Eye (tissue), 1 donor: ENCODE data around the gene DEFB108B.
A peak's percentile ranks its signal among the peaks of the same experiment; 100 is the strongest.
"Not testable (repeated sequence)": the region's sequence is repeated elsewhere in the genome, so short reads cannot be mapped to it uniquely, and the experiment has no call there.

Source experiments
- DNase-seq: peaks from one replicate; pipeline ENCODE4 v3.0.0-alpha.2; 2015

DEFB108B gene

DNA sequence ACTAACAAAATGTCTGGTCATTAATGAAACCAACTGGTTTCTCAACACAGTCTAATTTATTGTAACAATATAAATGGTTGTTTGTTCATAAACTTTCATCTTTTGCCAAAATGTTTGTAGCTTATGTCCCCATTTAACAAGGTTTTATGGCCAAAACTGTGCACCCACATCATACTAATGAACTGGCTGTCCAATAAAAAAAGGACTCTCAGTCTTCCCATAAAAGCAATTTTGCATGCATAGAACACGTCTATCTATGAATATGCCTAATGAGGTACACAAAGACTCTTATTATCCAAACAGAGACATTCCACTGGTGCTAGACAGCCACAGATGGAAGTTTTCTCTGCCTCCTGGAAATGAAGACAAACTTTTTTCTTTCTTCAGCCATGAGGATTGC is at the start of gene DEFB108B:
Gene DEFB108B (plus strand): TSS at position 390 of the 400 bp plus-strand sequence. CDS start 0 bp downstream, at position 390.
- DNase-seq: not testable (repeated sequence)

DNA sequence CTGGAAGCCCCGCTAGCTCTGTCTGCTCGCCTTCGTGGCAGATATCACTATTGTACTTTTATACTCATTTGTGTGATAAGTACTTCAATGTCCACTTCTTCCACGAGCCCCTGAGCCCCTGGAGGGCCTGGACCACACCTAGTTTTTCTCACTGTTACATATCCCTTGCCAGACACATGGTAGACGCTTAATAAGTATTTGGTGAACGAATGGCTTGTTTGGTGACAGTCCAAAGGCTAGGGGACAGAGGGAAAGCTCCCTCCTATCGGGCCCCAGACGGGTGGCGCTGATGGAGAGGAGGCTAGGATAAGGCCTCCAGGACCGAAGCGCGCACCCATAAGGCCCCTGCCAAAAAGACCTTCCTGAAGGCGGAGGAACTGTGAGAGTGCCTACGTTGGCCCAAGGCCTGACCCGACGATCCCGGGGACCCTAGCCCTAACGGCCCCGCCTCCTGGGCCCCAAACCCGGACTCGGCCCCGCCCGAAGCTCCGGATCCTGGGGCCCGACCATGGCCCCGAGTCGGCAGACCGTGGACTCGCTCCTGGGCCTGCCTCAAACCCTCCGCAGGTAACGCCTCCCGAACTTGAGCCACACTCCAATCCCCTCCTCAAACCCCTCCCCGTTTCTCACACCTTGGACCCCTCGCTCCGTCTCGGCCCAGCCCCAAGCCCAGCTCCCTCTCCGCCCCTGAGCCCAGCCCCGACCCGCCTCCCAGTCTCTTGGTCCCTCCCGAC is 46.7 kb upstream of the DEFB108B start:
- DNase-seq: peak; percentile 93

GRCh38 chr11:71786848-71787097 is 46.2 kb upstream of the DEFB108B start:
- peak; percentile 99 for DNase-seq

DNA sequence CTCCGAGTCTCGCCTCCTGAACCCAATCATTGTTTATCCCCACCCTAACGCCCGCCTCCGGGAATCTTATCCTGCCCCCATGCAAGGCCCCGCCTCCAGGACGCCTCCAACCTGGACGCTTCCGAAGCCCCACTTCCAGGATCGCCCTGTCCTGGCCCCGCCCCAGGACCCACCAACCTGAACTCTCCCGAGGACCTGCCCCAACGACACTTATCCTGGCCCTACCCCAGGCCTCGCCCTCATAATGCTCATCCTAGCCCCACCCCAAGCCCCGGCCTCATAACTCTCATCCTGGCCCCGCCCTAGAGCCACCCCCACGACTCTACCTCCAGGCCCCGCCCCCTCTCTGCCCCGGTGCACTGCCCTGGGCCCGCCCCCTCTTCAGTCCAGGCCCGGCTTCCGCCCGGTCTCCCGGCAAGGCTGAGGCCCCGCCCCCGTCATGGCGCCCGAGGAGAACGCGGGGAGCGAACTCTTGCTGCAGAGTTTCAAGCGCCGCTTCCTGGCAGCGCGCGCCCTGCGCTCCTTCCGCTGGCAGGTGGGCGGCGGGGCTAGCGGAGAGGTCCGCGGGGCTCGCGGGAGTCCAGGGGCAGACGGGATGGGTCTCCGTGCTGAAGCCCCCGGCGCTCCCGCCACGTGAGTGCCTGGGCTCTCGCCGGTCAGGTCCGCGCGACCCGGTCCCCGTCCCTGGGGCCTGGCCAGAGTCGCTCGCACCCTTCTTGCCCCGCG is 45.7 kb upstream of the DEFB108B start:
- DNase-seq: peak; percentile 96

- peak; percentile 47 for DNase-seq
These were observed 45.1 kb upstream of the DEFB108B start for GRCh38 chr11:71787824-71788454.

DNA sequence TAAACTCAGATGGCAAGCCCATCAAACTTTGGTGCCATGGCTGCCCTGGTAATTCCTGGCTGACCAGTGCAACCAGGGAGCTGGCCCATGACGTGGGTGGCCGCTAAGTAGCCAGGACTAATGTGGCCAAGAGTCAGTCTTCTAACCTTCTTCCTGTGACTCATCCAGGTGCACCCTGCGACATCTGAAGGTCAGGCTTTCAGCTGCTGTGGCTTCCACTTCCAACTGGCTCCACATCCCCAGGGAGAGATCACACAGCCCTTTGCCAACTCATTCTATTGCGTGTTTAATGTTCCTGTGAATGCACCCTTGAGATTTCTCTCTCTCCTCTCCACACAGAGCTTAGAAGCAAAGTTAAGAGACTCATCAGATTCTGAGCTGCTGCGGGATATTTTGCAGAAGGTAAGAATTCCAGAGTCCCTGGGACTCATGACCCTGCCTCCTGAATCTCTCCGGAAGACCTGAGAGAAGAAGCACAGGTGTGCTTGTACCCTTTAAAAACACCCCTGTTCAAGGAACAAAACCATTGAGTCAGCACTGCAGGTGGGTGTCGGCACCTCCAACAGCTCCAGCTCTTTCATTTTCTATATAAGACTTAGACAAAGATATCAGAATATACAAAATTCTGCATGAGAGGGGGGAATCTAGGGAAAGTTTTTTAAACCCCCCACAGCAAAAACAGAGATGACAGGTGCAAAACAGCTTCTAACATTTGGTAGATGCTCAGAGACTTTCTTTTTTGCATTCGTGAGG is 43.4 kb upstream of the DEFB108B start:
- DNase-seq: not testable (repeated sequence)

DNA sequence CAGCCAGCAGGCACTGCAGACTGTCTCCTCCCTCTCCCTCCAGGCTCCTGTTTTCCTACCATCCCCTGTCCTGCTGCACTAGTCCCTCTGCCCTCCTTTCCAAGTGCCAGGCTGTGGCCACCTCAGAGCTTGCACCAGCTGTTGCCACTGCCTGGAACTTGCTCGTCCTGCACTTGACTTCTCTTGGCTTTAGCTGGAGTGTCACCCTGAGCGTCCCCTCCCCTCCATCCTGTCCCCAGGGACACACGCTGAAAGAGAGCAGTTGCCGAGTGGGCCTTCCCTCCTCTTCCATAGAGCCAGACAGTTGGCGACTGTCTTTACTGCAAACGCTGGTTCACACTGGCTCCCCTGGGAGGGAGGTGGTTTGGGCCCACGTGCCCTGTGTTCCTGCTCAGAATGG is 41.9 kb upstream of the DEFB108B start:
- DNase-seq: not testable (repeated sequence)

GRCh38 chr11:71792621-71793235 is 40.3 kb upstream of the DEFB108B start:
- peak; percentile 17 for DNase-seq

DNA sequence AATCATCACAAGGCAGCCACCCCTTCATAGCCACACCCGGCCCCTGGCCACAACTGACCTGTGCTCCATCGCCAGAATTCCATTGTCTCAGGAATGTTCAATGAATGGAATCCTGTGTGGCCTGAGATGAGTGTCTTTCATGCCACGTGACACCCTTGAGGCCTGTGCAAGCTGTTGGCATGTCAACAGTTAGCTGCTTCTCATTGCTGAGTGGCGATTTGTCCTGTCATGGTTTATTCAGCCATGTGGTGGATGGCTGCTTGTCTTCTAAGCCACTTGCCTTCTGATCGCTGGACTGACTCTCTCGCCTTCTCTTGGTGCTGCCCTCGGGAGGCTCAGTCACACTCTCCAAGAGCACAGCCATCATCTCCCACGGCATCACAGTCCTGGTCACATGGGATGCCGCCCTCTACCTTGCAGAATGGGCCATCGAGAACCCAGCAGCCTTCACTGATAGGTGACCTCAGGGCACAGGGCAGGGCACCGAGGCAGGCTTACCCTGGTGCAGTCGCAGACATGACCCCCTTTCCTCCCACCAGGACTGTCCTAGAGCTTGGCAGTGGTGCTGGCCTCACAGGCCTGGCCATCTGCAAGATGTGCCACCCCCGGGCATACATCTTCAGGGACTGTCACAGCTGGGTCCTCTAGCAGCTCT is 38.5 kb upstream of the DEFB108B start:
- not testable (repeated sequence) for DNase-seq

- DNase-seq: not testable (repeated sequence)
These were observed 37.8 kb upstream of the DEFB108B start for GRCh38 chr11:71795236-71795635.

DNA sequence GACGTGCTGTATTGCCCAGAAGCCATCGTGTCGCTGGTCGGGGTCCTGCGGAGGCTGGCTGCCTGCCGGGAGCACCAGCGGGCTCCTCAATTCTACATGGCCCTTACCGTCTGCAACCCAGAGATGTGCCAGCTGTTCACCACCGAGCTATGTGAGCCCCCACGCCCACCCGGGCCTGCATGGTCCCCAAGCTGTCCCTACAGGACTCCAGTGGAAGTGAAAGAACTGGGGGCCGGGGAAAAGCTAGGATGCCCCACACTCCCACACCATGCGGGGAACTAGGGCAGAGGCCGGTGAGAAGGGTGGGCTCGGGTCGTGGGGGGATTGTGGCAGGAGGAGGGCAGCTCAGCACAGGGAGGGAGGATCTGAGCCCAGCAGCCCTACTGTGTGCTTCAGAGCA is 37.0 kb upstream of the DEFB108B start:
- not testable (repeated sequence) for DNase-seq

DNA sequence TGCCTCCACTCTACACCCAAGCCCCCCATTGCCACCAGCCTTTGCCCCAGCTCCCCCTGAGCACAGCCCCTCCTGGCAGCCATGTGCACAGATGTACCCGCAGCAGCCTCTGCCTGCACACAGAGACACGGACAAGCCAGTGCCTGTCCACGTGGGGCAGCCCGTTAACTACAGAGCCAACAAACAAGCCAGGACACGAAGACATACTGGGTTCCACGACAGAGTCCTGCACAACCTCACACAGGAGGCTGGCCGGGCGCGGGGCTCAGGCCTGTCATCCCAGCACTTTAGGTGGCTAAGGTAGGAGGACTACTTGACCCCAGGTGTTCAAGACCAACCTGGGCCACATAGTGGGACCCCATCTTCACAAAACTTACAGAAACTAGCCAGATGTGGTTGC is 36.2 kb upstream of the DEFB108B start:
- not testable (repeated sequence) for DNase-seq

DNA sequence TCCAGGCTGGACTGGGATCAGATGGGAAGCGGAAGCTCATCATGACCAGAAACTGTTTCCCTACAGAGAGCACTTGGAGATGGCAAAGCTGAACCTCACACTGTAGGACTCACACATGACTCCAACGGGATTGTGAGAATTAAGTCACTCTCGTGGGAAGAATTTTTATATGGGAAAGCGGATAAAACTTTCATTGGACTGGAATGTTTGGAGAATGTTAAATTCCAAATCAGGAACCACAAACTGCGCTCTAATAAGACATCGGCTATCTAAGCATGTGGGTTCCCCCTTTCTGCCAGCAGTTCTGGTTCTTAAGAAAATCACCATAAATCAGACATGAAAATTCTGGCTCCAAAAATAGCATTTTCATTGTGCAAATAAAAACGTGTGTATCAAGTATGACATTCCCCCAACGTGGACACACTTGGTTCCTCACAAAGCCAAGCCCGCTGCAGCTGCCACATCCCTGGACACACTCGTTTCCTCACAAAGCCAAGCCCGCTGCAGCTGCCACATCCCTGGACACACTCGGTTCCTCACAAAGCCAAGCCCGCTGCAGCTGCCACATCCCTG is 33.4 kb upstream of the DEFB108B start:
- DNase-seq: not testable (repeated sequence)

DNA sequence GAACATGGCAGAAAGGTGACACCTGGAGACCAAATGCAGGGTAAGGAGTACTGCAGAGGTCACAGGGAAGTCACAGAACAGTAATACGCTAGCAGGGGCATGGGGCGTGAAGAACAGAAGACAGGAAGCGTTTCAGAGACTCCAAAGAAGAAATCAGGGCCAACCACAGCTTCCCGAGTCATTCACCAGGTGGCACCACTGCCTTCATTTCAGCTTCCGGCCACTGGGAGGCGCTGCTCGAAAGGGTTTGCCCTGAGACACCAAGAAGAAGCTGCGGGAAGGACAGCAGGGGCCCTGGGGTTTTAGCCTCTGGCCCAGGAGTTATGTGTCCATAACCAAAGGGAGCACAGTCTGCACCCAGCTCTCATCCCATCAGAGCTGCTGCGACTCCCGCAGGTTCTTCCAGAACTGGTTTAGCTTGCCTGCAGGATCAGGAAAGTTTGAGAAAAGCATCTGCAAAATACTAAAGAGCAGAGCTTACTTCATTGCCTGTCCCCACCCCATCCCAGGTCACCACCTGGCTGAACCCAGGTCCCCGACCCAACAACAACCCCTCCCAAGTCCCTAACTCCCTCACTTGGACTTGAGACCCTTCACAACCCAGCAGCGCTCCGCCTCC is 32.6 kb upstream of the DEFB108B start:
- peak; percentile 75 for DNase-seq

- DNase-seq: not testable (repeated sequence)
These were observed 32.0 kb upstream of the DEFB108B start for GRCh38 chr11:71801026-71801425.

- DNase-seq: not testable (repeated sequence)
These were observed 30.1 kb upstream of the DEFB108B start for GRCh38 chr11:71802874-71803273.

DNA sequence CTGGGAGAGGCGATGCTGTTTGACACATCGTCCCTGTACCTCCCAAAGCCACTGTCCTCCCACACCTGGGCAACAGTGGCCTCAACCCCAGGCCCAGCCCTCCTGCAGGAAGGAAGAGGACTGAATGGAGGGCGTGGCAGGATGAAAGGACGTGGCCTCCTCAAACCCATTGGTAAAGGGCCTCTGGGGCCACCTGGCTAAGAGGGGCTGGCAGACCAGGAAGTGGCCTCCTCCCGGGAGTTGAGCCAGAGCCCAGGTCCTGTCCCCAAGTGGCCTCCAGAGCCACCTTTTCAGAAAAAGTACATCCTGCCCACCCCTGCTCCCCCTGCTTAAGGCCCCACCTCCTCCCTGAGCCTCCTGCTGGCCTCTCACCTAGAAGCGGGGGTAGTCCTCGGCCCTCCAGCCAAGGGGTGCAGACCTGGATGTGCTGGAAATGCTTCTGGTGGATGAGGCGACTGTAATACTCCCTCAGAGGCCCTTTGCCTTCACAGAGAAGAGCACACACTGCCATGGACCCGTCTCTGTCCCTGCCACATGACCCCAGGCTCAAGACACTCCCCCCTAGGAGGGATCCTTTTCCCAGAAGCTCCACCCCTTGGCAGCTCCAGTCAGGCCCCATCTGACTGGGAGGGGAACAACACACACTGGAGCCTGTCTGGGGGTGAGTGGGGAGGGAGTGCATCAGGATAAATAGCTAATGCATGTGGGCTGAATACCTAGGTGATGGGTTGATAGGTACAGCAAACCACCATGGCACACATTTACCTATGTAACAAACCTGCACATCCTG is 28.6 kb upstream of the DEFB108B start:
- DNase-seq: not testable (repeated sequence)

DNA sequence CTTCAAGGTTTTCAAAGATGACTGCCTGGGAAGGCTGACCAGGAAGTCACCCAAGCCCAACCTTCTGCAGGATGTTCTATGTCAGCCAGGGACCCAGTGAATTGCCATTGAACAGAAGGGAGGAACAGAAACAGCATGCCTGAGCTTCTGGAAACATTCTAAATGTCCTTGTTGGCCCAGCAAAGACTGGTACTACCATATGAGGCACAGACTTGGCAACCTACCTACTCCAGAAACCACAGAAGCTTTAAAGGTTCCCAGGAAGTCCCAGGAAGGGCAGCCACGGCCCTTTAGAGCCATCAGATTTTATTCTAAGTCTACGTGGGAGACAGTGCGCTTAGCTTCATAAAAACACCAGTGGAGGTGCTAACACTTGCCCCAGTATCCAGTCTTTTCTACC is 20.5 kb upstream of the DEFB108B start:
- DNase-seq: not testable (repeated sequence)

- peak; percentile 89 for DNase-seq
These were observed 19.3 kb upstream of the DEFB108B start for GRCh38 chr11:71813481-71814355.
